Naive thymus-derived CD8-positive, alpha-beta T cell (primary cell): ENCODE data around the gene CMIP. TPM values are rescaled to one million over a fixed set of nuclear protein-coding genes. Genes with fewer than 3 reads are reported as not detected.
"Not testable (repeated sequence)": the region's sequence is repeated elsewhere in the genome, so short reads cannot be mapped to it uniquely, and the experiment has no call there.

Source experiments
- ATAC-seq, 2 donors: fragments of 150-1000 bp; cut with Tn5 transposase in 1 of 2; sonication (Bioruptor Pico), chemical (Tn5 transposase) in 1 of 2; 1 replicate in 1 of 2; 2 replicates in 1 of 2; pipeline ENCODE4 v1.10.0; 2021; ENCODE audit warnings: mild to moderate bottlenecking in 2 of 2, moderate library complexity in 2 of 2
- POLR2A ChIA-PET: fragments of 350-600 bp; sonication (Branson Sonifier 250); formaldehyde crosslinking; loops from one replicate; lab custom pipeline; 2021; ENCODE audit warnings: antibody characterized with exemption; lab: Charles Lee
- DNase-seq, 10 donors: peaks; one replicate each; pipeline versions ENCODE4 v3.0.0 to v3.0.0-alpha.2; 2020 to 2022
- H3K27ac Mint-ChIP-seq, 10 donors: one replicate each; pipeline ENCODE4 v1.8.0; 2020 to 2022; ENCODE audit warnings: mild to moderate bottlenecking in 10 of 10, mixed read lengths in 10 of 10, moderate library complexity in 4 of 10, inconsistent platforms in 1 of 10
- H3K27me3 Mint-ChIP-seq, 5 donors: one replicate each; pipeline ENCODE4 v1.8.0; 2021 to 2022; ENCODE audit warnings: mixed read lengths in 5 of 5
- H3K36me3 Mint-ChIP-seq, 3 donors: one replicate each; pipeline ENCODE4 v1.8.0; 2020 to 2022; ENCODE audit warnings: mixed read lengths in 3 of 3, mild to moderate bottlenecking in 2 of 3, inconsistent platforms in 1 of 3
- H3K4me1 Mint-ChIP-seq, 4 donors: one replicate each; pipeline ENCODE4 v1.8.0; 2021 to 2022; ENCODE audit warnings: mixed read lengths in 4 of 4
- H3K4me3 Mint-ChIP-seq, 10 donors: one replicate each; pipeline ENCODE4 v1.8.0; 2020 to 2022; ENCODE audit warnings: mild to moderate bottlenecking in 10 of 10, mixed read lengths in 10 of 10, moderate library complexity in 6 of 10, inconsistent platforms in 1 of 10
- H3K9me3 Mint-ChIP-seq, 9 donors: one replicate each; pipeline ENCODE4 v1.8.0; 2020 to 2022; ENCODE audit warnings: mixed read lengths in 9 of 9, mild to moderate bottlenecking in 3 of 9, inconsistent platforms in 1 of 9, moderate library complexity in 1 of 9
- polyA plus RNA-seq, 3 donors: library from polyadenylated mRNA; unstranded; fragments of 300-500 nt; fragmentation: Illumina TruSeq; gene quantifications; one replicate each; pipeline ENCODE4 v1.2.3, GENCODE V29; 2021
- total RNA-seq, 8 experiments: library from RNA in 2 of 8; stranded (reverse) in 2 of 8; gene quantifications; one replicate each; pipeline ENCODE4 v1.2.3 and lab custom pipeline; 2021 to 2026

The CMIP gene
- total and polyA plus RNA-seq, 5 experiments from 2014 or later, result 0.31 to 41.5 (median 1.3) TPM

- ATAC-seq (peak; percentile 92 to 94), DNase-seq (peak; percentile 41 to 75 (median 53))
- peak overlapping the region; percentile 83 to 96 (median 88) for H3K4me3 Mint-ChIP-seq
- POLR2A ChIA-PET, result interaction anchor here (0.6 to 1.6 kb wide), 3 partner anchors 10 to 319 kb away, joined by 4 to 5 read pairs (median 4); no protein-coding TSS in a partner anchor
- H3K4me1 Mint-ChIP-seq, result peaks cover 7 to 22% (median 20%) of the 10 kb centered on the region in 4 donors
- H3K27ac Mint-ChIP-seq, result peak overlapping the region; percentile 76 to 95 (median 90)
- H3K27me3 Mint-ChIP-seq, result no peaks in the 10 kb centered on the region
- H3K9me3 Mint-ChIP-seq, result no peaks in the 10 kb centered on the region
- no peaks in the 10 kb centered on the region for H3K36me3 Mint-ChIP-seq
Observed at GRCh38 chr16:81730090-81731051, 285.8 kb downstream of the CMIP start.

DNA sequence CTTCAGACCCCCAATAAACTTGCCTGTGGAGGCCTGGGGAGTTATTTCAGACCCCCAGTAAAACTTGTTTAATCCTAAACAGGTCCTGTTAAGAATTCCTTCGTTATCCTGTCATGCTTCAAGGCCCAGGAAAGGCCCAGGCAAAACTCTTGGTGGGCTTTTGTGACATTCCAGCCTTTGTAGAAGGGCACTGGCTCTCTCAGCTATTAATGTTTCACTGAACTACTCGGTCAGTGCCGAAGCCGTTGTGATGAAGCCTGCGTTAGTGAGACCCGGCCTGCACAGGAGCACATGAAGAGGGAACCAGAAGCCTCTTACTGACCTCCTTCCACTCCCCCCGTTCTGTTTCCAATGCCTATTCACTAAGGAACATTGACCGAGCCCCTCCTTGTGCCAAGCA, 287.0 kb downstream of the CMIP start:
- no peaks in the 10 kb centered on the region for H3K36me3 Mint-ChIP-seq
- H3K4me3 Mint-ChIP-seq, result peak overlapping the region in 1 of 10 donors; percentile 95
- POLR2A ChIA-PET, result no interaction called here
- no peak for DNase-seq
- H3K4me1 Mint-ChIP-seq, result peaks cover 7 to 22% (median 20%) of the 10 kb centered on the region in 4 donors
- ATAC-seq, result no peak
- no peaks in the 10 kb centered on the region for H3K9me3 Mint-ChIP-seq
- H3K27me3 Mint-ChIP-seq, result no peaks in the 10 kb centered on the region
- no peak overlapping the region for H3K27ac Mint-ChIP-seq

DNA sequence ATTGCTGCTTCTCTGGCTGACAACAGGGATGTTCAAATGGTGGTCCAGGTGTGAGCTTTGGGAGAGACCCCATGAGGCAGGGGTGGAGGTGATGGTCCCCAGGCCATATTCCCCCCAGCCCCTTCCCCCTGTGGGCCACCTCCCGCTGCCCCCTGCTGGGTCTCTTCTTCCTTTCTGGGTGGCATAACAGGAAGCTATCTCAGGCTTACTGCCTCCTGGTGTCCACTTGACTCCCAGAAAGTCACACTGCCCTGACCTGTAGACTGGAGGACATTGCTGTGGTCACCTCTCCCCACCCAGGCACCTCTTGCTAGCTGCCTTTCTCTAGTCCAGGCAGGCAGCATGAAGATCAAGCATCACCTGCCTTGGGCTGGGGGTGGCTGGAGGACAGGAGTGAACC, 288.1 kb downstream of the CMIP start:
- Mint-ChIP-seq H3K4me3 (no peak overlapping the region), H3K36me3 (no peaks in the 10 kb centered on the region), H3K27ac (peak overlapping the region in 1 of 10 donors; percentile 32), H3K9me3 (no peaks in the 10 kb centered on the region), H3K27me3 (no peaks in the 10 kb centered on the region), H3K4me1 (peaks cover 7 to 23% (median 22%) of the 10 kb centered on the region in 4 donors)
- ATAC-seq (no peak), DNase-seq (no peak)
- POLR2A ChIA-PET, result no interaction called here

GRCh38 chr16:81733295-81733694, 288.7 kb downstream of the CMIP start:
- H3K27ac Mint-ChIP-seq, result peak overlapping the region in 2 of 10 donors; percentile 10 to 20
- H3K4me1 Mint-ChIP-seq, result peaks cover 10 to 28% (median 27%) of the 10 kb centered on the region in 4 donors
- H3K27me3 Mint-ChIP-seq, result no peaks in the 10 kb centered on the region
- H3K36me3 Mint-ChIP-seq, result no peaks in the 10 kb centered on the region
- DNase-seq (no peak), ATAC-seq (no peak)
- H3K4me3 Mint-ChIP-seq, result no peak overlapping the region
- H3K9me3 Mint-ChIP-seq, result no peaks in the 10 kb centered on the region
- POLR2A ChIA-PET, result no interaction called here

- DNase-seq (no peak), ATAC-seq (no peak)
- peak overlapping the region in 1 of 10 donors; percentile 50 for H3K27ac Mint-ChIP-seq
- H3K4me1 Mint-ChIP-seq, result peaks cover 7 to 32% (median 20%) of the 10 kb centered on the region in 4 donors
- no peaks in the 10 kb centered on the region for H3K36me3 Mint-ChIP-seq
- POLR2A ChIA-PET, result interaction anchor here (0.5 kb wide), 1 partner anchor 335 kb away, joined by 3 read pairs; no protein-coding TSS in a partner anchor
- no peaks in the 10 kb centered on the region for H3K27me3 Mint-ChIP-seq
- H3K4me3 Mint-ChIP-seq, result no peak overlapping the region
- H3K9me3 Mint-ChIP-seq, result no peaks in the 10 kb centered on the region
Observed at GRCh38 chr16:81734632-81735434, 290.2 kb downstream of the CMIP start.

GRCh38 chr16:81737885-81738536, 293.4 kb downstream of the CMIP start:
- H3K4me1 Mint-ChIP-seq, result peaks cover 3 to 30% (median 8%) of the 10 kb centered on the region in 4 donors

GRCh38 chr16:81738783-81739496, 294.3 kb downstream of the CMIP start:
- peak overlapping the region in 2 of 10 donors; percentile 36 to 72 for H3K27ac Mint-ChIP-seq
- POLR2A ChIA-PET, result no interaction called here
- no peak for ATAC-seq
- peak in 1 of 10 donors; percentile 46 for DNase-seq
- peaks cover 3 to 30% (median 8%) of the 10 kb centered on the region in 4 donors for H3K4me1 Mint-ChIP-seq
- H3K27me3 Mint-ChIP-seq, result no peaks in the 10 kb centered on the region
- no peaks in the 10 kb centered on the region for H3K9me3 Mint-ChIP-seq
- H3K36me3 Mint-ChIP-seq, result no peaks in the 10 kb centered on the region
- H3K4me3 Mint-ChIP-seq, result peak overlapping the region in 1 of 10 donors; percentile 57

More at GRCh38 chr16:81737885-81738536, 293.4 kb downstream of the CMIP start:
- POLR2A ChIA-PET, result interaction anchor here (1.0 kb wide), 1 partner anchor 702 kb away, joined by 3 read pairs; no protein-coding TSS in a partner anchor
- Mint-ChIP-seq H3K27ac (peak overlapping the region in 7 of 10 donors; percentile 69 to 85 (median 72)), H3K4me3 (peak overlapping the region; percentile 54 to 82 (median 74)), H3K36me3 (no peaks in the 10 kb centered on the region), H3K9me3 (no peaks in the 10 kb centered on the region), H3K27me3 (no peaks in the 10 kb centered on the region)
- ATAC-seq (peak; percentile 98 to 99), DNase-seq (peak; percentile 70 to 93 (median 83))

- Mint-ChIP-seq H3K4me3 (peak overlapping the region in 1 of 10 donors; percentile 57), H3K9me3 (no peaks in the 10 kb centered on the region)
Observed at GRCh38 chr16:81739503-81739902, 294.9 kb downstream of the CMIP start.

GRCh38 chr16:81740169-81740568, 295.6 kb downstream of the CMIP start:
- Mint-ChIP-seq H3K9me3 (no peaks in the 10 kb centered on the region), H3K27ac (no peak overlapping the region), H3K4me3 (no peak overlapping the region), H3K4me1 (peaks cover 3 to 31% (median 8%) of the 10 kb centered on the region in 4 donors), H3K36me3 (no peaks in the 10 kb centered on the region), H3K27me3 (no peaks in the 10 kb centered on the region)
- DNase-seq, result no peak
- POLR2A ChIA-PET, result interaction anchor here (0.5 to 0.6 kb wide), 2 partner anchors 10 to 159 kb away, joined by 3 to 5 read pairs; no protein-coding TSS in a partner anchor
- no peak for ATAC-seq

More at GRCh38 chr16:81739503-81739902, 294.9 kb downstream of the CMIP start:
- Mint-ChIP-seq H3K27me3 (no peaks in the 10 kb centered on the region), H3K27ac (peak overlapping the region in 1 of 10 donors; percentile 53), H3K36me3 (no peaks in the 10 kb centered on the region), H3K4me1 (peaks cover 3 to 30% (median 8%) of the 10 kb centered on the region in 4 donors)
- no peak for DNase-seq
- POLR2A ChIA-PET, result no interaction called here
- no peak for ATAC-seq

DNA sequence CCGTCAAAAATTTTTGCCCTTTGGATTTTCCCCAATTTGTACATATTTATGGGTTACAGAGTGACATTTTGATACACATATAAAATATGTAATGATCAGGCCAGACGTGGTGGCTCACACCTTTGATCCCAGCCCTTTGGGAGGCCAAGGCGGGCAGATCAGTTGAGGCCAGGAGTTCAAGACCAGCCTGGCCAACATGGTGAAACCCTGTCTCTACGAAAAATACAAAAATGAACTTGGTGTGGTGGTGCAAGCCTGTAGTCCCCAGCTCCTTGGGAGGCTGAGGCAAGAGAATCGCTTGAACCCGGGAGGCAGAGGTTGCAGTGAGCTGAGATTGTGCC, 296.8 kb downstream of the CMIP start:
- H3K9me3 Mint-ChIP-seq, DNase-seq, POLR2A ChIA-PET, H3K36me3 Mint-ChIP-seq, ATAC-seq, H3K4me3 Mint-ChIP-seq, H3K27me3 Mint-ChIP-seq: not testable (repeated sequence)
- H3K4me1 Mint-ChIP-seq, result peaks cover 9 to 42% (median 18%) of the 10 kb centered on the region in 4 donors
- peak overlapping the region in 1 of 10 donors; percentile 61 for H3K27ac Mint-ChIP-seq

GRCh38 chr16:81744385-81744784, 299.8 kb downstream of the CMIP start:
- Mint-ChIP-seq H3K4me3 (peak overlapping the region in 1 of 10 donors; percentile 15), H3K27ac (peak overlapping the region in 1 of 10 donors; percentile 29), H3K9me3 (no peaks in the 10 kb centered on the region), H3K36me3 (no peaks in the 10 kb centered on the region), H3K27me3 (peaks cover 0 to 2% (median 0%) of the 10 kb centered on the region in 5 donors), H3K4me1 (peaks cover 5 to 42% (median 11%) of the 10 kb centered on the region in 4 donors)
- POLR2A ChIA-PET, result no interaction called here
- DNase-seq (no peak), ATAC-seq (no peak)
